HepG2 (cell line): ENCODE results near the gene ETV3L. TPM values are rescaled to one million over a fixed set of nuclear protein-coding genes. Genes with fewer than 3 reads are reported as not detected.

Source experiments
- ATAC-seq: fragments of 200-7000 bp; cut with Tn5 transposase; 3 replicates; pipeline ENCODE4 v1.9.1; 2020; ENCODE audit warnings: mild to moderate bottlenecking, moderate library complexity
- BruUV-seq: library from RNA; stranded (reverse); fragments of 400-500 nt; replicated peaks from 2 replicates; lab custom pipeline; 2021; lab: Mats Ljungman, UMichigan
- CTCF ChIA-PET: fragments of 300-600 bp; formaldehyde crosslinking; extraction: SDS; loops from one replicate; lab custom pipeline; 2021; ENCODE audit warnings: low total read pairs, inconsistent platforms, low intra/inter-chr PET ratio; lab: Yijun Ruan, JAX
- POLR2A ChIA-PET: fragments of 350-600 bp; sonication (Branson Sonifier 250); formaldehyde crosslinking; loops from one replicate; lab custom pipeline; 2020; ENCODE audit warnings: antibody characterized with exemption, inconsistent platforms; lab: Yijun Ruan, JAX
- DNase-seq: peaks from one replicate; pipeline ENCODE4 v3.0.0-alpha.2; 2015; ENCODE audit warnings: low spot score
- FAIRE-seq: peaks from 3 replicates; lab custom pipeline; 2011; peaks lifted over from hg19 to GRCh38; lab: Jason Lieb, UNC
- H2AFZ ChIP-seq: one replicate; pipeline ENCODE4 v1.6.1; 2011; ENCODE audit warnings: low read length, inconsistent platforms
- H3K27ac ChIP-seq: fragments of 300-600 bp; 3 replicates; pipeline ENCODE4 v1.8.0; 2011; ENCODE audit warnings: mixed run types, mild to moderate bottlenecking, mixed read lengths, low read length, inconsistent platforms; ENCODE audit not compliant: insufficient read depth; ENCODE audit errors: extremely low read length
- H3K27me3 ChIP-seq, 2 experiments: fragments of 200-600 bp in 1 of 2; 2 replicates in 1 of 2; 3 replicates in 1 of 2; pipeline versions ENCODE4 v1.6.0 to v1.8.0; 2011; ENCODE audit warnings: low read length in 2 of 2, mild to moderate bottlenecking in 2 of 2, moderate library complexity in 2 of 2, inconsistent platforms in 1 of 2; ENCODE audit not compliant: insufficient read depth in 2 of 2, control insufficient read depth in 1 of 2
- H3K36me3 ChIP-seq, 2 experiments: fragments of 200-600 bp in 1 of 2; replicated peaks in 1 of 2; 2 replicates in 1 of 2; 3 replicates in 1 of 2; pipeline versions ENCODE4 v1.5.1 to v1.8.0; 2011; ENCODE audit warnings: low read length in 2 of 2, inconsistent platforms in 1 of 2; ENCODE audit not compliant: insufficient read depth in 2 of 2, control insufficient read depth in 1 of 2
- H3K4me1 ChIP-seq: 2 replicates; pipeline ENCODE4 v1.5.1; 2012; ENCODE audit warnings: low read length, inconsistent platforms; ENCODE audit not compliant: insufficient read depth
- H3K4me2 ChIP-seq: 2 replicates; pipeline ENCODE4 v1.6.0; 2011; ENCODE audit warnings: low read depth, low read length, inconsistent platforms
- H3K4me3 ChIP-seq, 3 experiments: fragments of 200-600 bp in 1 of 3; sonication (generic), shearing (Covaris generic) in 1 of 3; replicated peaks in 1 of 3; 2 replicates each; pipeline ENCODE4 v1.5.1; 2011 to 2016; ENCODE audit warnings: low read length in 3 of 3, inconsistent platforms in 2 of 3, low read depth in 2 of 3, mild to moderate bottlenecking in 2 of 3, control low read depth in 1 of 3, mixed read lengths in 1 of 3; ENCODE audit not compliant: insufficient read depth in 1 of 3
- H3K79me2 ChIP-seq: one replicate; pipeline ENCODE4 v1.6.1; 2011; ENCODE audit warnings: low read length, inconsistent platforms; ENCODE audit not compliant: insufficient read depth
- H3K9ac ChIP-seq: 2 replicates; pipeline ENCODE4 v1.6.0; 2011; ENCODE audit warnings: mild to moderate bottlenecking, low read depth, low read length, inconsistent platforms; ENCODE audit not compliant: insufficient read depth
- H3K9me3 ChIP-seq: 2 replicates; pipeline ENCODE4 v1.5.1; 2012; ENCODE audit warnings: mild to moderate bottlenecking, low read length
- H4K20me1 ChIP-seq: 2 replicates; pipeline ENCODE4 v1.6.0; 2011; ENCODE audit warnings: inconsistent platforms, mild to moderate bottlenecking, low read length, moderate library complexity; ENCODE audit not compliant: insufficient read depth
- HDAC1 ChIP-seq: sonication (generic); formaldehyde crosslinking; IDR thresholded peaks from 2 replicates; pipeline ENCODE4 v1.5.1; 2020; ENCODE audit warnings: mild to moderate bottlenecking, missing genetic modification reagents
- KMT2A ChIP-seq: sonication (generic); formaldehyde crosslinking; IDR thresholded peaks from 2 replicates; pipeline ENCODE4 v1.4.0; 2020; ENCODE audit warnings: missing genetic modification reagents
- NFE2L1 ChIP-seq: sonication (generic); formaldehyde crosslinking; IDR thresholded peaks from 2 replicates; pipeline ENCODE4 v1.4.0; 2020; ENCODE audit warnings: missing genetic modification reagents, mild to moderate bottlenecking, borderline replicate concordance
- SETDB1 ChIP-seq: sonication (generic); formaldehyde crosslinking; IDR thresholded peaks from 2 replicates; pipeline ENCODE4 v1.5.1; 2020; ENCODE audit warnings: missing genetic modification reagents, mild to moderate bottlenecking, borderline replicate concordance
- SNAPC2 ChIP-seq: sonication (generic); formaldehyde crosslinking; IDR thresholded peaks from 2 replicates; pipeline ENCODE4 v1.8.1; 2022; ENCODE audit warnings: mild to moderate bottlenecking, missing genetic modification reagents
- STAG1 ChIP-seq: sonication (generic); formaldehyde crosslinking; IDR thresholded peaks from 2 replicates; pipeline ENCODE4 v1.4.0; 2020; ENCODE audit warnings: missing genetic modification reagents
- TMF1 ChIP-seq: sonication (generic); formaldehyde crosslinking; IDR thresholded peaks from 2 replicates; pipeline ENCODE4 v1.8.1; 2022; ENCODE audit warnings: low read depth, missing genetic modification reagents
- ZFY ChIP-seq: sonication (generic); formaldehyde crosslinking; IDR thresholded peaks from 2 replicates; pipeline ENCODE4 v1.4.0; 2020; ENCODE audit warnings: missing genetic modification reagents
- ZNF598 ChIP-seq: sonication (generic); formaldehyde crosslinking; IDR thresholded peaks from 2 replicates; pipeline ENCODE4 v1.5.1; 2020; ENCODE audit warnings: mild to moderate bottlenecking, missing genetic modification reagents, borderline replicate concordance
- WGBS: methylation state at CpG from one replicate; pipeline ENCODE4 v1.1.6; 2017; ENCODE audit warnings: low lambda C conversion rate; 5-methylcytosine and 5-hydroxymethylcytosine counted together
- in situ Hi-C: cut with HindIII; loops from 2 replicates; pipeline ENCODE4 v1.10.0; 2017; ENCODE audit warnings: low pct_unique_long_range_greater_than_20kb; ENCODE audit not compliant: extremely low pct_ligation_motif_present
- intact Hi-C: fragments of 100-400 bp; cut with micrococcal nuclease; formaldehyde crosslinking; loops from one replicate; pipeline ENCODE4 v1.10.0; 2022; ENCODE audit not compliant: unreplicated experiment
- polyA plus RNA-seq, 8 experiments: library from polyadenylated mRNA; depleted of rRNA in 3 of 8; stranded (reverse) in 7 of 8; unstranded in 1 of 8; fragments of >200 nt; fragmentation: Illumina TruSeq in 4 of 8; extraction: Trizol in 4 of 8; gene quantifications; 2 replicates each; pipeline versions ENCODE4 v1.2.1 to v1.2.3, GENCODE V29; 2011 to 2016; ENCODE audit warnings: low read depth in 4 of 8, missing spikeins in 1 of 8, mixed read lengths in 1 of 8; ENCODE audit not compliant: insufficient read depth in 1 of 8
- total RNA-seq, 5 experiments: library from RNA; depleted of rRNA; stranded (reverse); fragments of >200 nt; fragmentation: Illumina TruSeq; extraction: Trizol; gene quantifications; 2 replicates each; pipeline ENCODE4 v1.2.3, GENCODE V29; 2016; ENCODE audit warnings: low read depth in 1 of 5
- TF ChIP-seq, protein P1 (sequence below): sonication (generic); formaldehyde crosslinking; IDR thresholded peaks from 2 replicates; pipeline ENCODE4 v1.5.0; 2020; ENCODE audit warnings: mild to moderate bottlenecking, low read depth, missing genetic modification reagents, borderline replicate concordance

The ETV3L gene
- total and polyA plus RNA-seq, 2 of the 13 experiments (the other 11 are each of a cell fraction or from before 2014, with no cell fraction given), result not detected

DNA sequence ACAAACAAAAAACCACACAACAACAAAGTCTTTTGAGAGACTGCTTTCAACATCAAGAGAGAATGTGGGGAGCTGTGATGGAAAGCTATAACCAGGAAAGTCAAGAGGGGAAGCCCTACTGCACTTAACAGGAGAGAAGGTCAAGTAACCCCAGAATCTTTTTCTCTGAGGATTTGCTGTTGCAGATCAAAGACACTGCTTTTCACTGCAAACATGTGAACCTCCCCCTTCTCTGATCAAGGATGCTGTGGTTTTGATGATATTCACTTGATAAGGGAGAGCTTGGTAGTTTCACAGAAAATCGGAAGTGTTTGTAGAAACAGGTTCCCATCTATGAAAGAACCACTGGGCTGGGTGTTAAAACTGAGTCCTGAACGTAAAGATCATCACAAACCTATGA is 33.8 kb upstream of the ETV3L start:
- FAIRE-seq, result no peak
- H3K9me3 ChIP-seq, result no peaks in the 10 kb centered on the region
- intact Hi-C loops, result no loop called here
- no peak for DNase-seq
- BruUV-seq, result no TSS peak
- peaks cover 21% of the 10 kb centered on the region for H3K4me1 ChIP-seq
- no peaks in the 10 kb centered on the region; a peak in 1 of 5 replicates for H3K27me3 ChIP-seq
- no peak overlapping the region for H2AFZ ChIP-seq
- peaks cover 9% of the 10 kb centered on the region; the same call in 1 of the 2 replicates for H4K20me1 ChIP-seq
- peaks cover 18 to 61% of the 10 kb centered on the region in 2 experiments for H3K36me3 ChIP-seq
- in situ Hi-C loops, result no loop called here
- ATAC-seq, result no peak
- POLR2A ChIA-PET, result no interaction called here
- H3K4me3 ChIP-seq, result no peak overlapping the region
- CTCF ChIA-PET, result no interaction called here
- H3K27ac ChIP-seq, result no peak overlapping the region
- TF ChIP-seq HDAC1 (CRISPR knock-in tag), result no peak
- no peak for TF ChIP-seq TMF1 (CRISPR knock-in tag)
- TF ChIP-seq STAG1, result no peak
- no peak for TF ChIP-seq NFE2L1 (CRISPR knock-in tag)
- TF ChIP-seq ZFY (CRISPR knock-in tag), result no peak
- TF ChIP-seq SNAPC2 (CRISPR knock-in tag), result no peak
- no peak for TF ChIP-seq ZNF598 (CRISPR knock-in tag)
- no peak for TF ChIP-seq SETDB1
- TF ChIP-seq, protein P1, sequence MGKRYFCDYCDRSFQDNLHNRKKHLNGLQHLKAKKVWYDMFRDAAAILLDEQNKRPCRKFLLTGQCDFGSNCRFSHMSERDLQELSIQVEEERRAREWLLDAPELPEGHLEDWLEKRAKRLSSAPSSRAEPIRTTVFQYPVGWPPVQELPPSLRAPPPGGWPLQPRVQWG, result no peak
- TF ChIP-seq KMT2A (CRISPR knock-in tag), result no peak
- TF ChIP-seq, all 625 proteins: peak for 0
- Histone ChIP-seq H3K79me2 (peaks cover 21% of the 10 kb centered on the region), H3K9ac (no peak overlapping the region), H3K4me2 (no peak overlapping the region)
- 100% methylated on average over 2 of the region's 2 CpGs for WGBS
